Cardiac fibroblast (primary cell): ENCODE data around the gene MSH3.

Source experiments
- DNase-seq, 2 donors: peaks; one replicate each; pipeline versions ENCODE4 v3.0.0 to v3.0.0-alpha.2; 2010; ENCODE audit warnings: low read depth in 2 of 2
- H3K4me3 ChIP-seq, 2 donors: replicated peaks in 1 of 2; 1 replicate in 1 of 2; 2 replicates in 1 of 2; pipeline ENCODE4 v1.5.1; 2011; ENCODE audit warnings: low read depth in 2 of 2, low read length in 2 of 2, mild to moderate bottlenecking in 2 of 2, moderate library complexity in 1 of 2
- CTCF ChIP-seq: IDR thresholded peaks from one replicate; pipeline ENCODE4 v1.5.1; 2011; ENCODE audit warnings: low read depth, mild to moderate bottlenecking, low read length, inconsistent platforms

MSH3 gene

DNA sequence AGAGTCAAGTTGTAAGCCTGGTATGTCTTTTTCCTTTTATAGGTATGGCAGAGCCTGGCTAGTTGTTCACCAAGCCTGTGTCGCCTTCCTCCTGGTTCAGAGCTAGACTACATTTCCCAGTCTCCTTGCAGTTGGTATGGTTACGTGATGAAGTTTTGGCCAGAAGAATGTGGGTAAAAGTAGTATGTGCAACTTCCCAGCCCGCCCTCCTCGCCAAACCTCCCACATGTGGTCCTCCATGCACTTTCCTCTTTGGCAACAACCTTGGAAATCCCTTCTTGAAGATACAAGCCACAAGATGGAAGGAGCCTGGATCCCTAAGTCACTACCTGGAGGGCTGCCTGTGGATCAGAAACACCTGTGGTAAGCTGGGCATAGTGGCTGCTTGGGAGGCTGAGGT is 36.0 kb upstream of the MSH3 start:
- DNase-seq, result no peak
- TF ChIP-seq CTCF, result no peak
- H3K4me3 ChIP-seq, result no peak overlapping the region

DNA sequence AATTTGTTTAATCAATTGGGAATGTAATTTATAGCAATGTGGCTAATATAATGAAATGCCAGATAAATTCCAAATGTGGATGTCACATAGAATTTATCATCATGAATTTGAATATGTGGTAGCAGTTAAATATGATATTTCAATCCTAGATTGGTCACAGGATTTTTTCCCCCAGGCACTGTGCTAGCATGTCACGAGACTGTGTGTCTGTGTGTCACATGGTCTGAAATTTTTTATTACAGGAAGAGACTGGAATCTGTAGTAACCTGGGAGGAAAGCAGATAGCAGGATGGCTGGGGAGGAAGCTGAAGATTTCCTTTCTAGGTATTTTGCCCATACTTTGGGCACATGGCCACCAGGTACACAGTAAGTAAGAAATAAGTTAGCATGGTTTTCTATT is 35.4 kb upstream of the MSH3 start:
- H3K4me3 ChIP-seq, result no peak overlapping the region
- TF ChIP-seq CTCF, result no peak
- no peak for DNase-seq

DNA sequence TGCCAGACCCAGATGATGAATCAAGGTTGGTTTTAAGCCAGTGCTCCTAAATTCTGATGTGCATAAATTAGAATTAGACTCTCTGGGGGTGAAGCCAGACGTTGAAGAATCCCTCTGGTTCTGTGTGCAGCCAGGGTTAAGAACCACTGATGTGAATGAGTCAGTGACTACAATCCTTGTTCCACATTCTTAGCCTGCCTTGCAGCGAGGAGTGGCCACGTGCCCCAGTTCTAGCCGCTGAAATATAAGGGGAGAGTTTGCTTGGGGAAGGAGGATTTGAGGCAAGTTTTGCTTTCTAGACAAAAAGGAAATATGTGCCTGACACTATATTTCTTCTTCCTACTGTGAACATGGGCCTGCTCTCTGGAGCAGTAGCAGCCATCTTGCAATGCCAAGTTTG is 34.2 kb upstream of the MSH3 start:
- DNase-seq, result peak in 1 of 2 donors; percentile 9
- no peak for TF ChIP-seq CTCF
- H3K4me3 ChIP-seq, result no peak overlapping the region

DNA sequence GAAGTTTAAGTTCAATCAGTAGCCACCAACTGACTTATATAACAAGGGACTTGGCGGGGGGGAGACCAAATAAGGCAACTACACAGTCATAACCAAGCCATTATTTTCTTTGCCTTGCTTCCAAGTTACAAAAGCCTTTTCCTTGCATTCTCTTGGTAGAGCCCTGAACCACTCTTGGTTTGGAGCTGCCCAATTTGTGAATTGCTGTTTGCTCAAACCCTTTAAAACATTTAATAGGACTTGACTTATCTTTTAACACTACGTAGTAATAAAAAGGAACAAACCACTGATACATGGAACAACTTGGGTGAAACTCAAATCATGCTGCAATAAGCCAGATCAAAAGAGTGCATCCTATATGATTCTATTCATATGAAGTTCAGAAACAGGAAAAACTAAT is 31.7 kb upstream of the MSH3 start:
- DNase-seq, result no peak
- H3K4me3 ChIP-seq, result no peak overlapping the region
- TF ChIP-seq CTCF, result no peak

GRCh38 chr5:80623999-80624398 is 30.5 kb upstream of the MSH3 start:
- no peak for TF ChIP-seq CTCF
- no peak overlapping the region for H3K4me3 ChIP-seq
- no peak for DNase-seq

- no peak overlapping the region for H3K4me3 ChIP-seq
- TF ChIP-seq CTCF, result no peak
- no peak for DNase-seq
These were observed 29.2 kb upstream of the MSH3 start for GRCh38 chr5:80625230-80625629.

DNA sequence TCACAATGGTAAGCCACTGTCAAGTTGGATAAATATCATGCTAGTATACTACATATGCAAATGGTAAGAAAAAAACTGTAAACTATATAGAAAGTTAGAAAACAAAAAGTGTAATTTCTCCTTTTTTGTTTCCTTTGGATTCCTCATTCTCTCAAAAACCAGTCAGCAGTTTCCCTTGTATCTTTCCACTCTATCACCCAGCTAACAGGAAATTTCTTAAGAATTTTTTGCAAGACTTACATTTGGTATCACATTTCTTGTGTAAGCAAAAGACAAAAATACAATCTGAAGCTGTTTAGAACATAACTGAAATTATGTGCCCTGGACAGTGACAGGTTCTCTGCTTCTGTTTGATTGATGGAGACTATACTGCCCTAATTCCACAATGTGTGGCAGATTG is 25.2 kb upstream of the MSH3 start:
- no peak overlapping the region for H3K4me3 ChIP-seq
- no peak for TF ChIP-seq CTCF
- DNase-seq, result no peak
